ENCODE measurements around the gene ARL5A. TPM values are rescaled to one million over a fixed set of nuclear protein-coding genes. Genes with fewer than 3 reads are reported as not detected.
"Not testable (repeated sequence)": the region's sequence is repeated elsewhere in the genome, so short reads cannot be mapped to it uniquely, and the experiment has no call there.

ARL5A gene
- total RNA-seq, 4 donors from 2014 or later: 60.1 to 82.2 (median 64.3) TPM

DNA sequence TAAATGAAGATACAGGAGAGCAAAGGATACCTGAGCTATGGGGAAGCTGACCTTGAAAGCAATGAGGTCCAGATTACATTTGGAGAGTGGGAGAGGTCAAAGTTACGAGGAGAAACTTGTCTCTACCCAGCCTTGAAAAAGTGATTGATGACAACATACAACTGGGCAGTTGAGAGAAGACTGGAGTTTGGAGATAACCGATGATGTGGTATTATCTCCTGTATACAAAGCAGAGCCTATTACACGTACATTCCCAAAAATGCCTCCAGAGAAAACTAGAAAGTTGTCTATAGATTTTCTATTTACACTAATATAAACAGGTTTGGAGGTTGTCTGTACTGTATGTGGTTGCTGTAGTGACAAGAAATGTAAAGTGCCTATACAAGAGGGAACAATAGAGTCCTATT lies 28.3 kb downstream of the ARL5A start:
- no peak for TF ChIP-seq POLR2A (IDR thresholded peaks at IDR 0.05; ENCODE audit: low read depth)
- no peak for TF ChIP-seq EP300 (IDR thresholded peaks at IDR 0.05)
- TF ChIP-seq CTCF (IDR thresholded peaks at IDR 0.05): no peak
- no peak for TF ChIP-seq POLR2AphosphoS5 (IDR thresholded peaks at IDR 0.05)
- no peak for DNase-seq (ENCODE audit: extremely low spot score)
- no peaks in the 10 kb centered on the region for H3K27me3 ChIP-seq
- WGBS: 96% methylated on average over 3 of the region's 3 CpGs
- intact Hi-C loops (cut with DNase I): no loop called here
- no peak overlapping the region for H3K27ac ChIP-seq (replicated peaks in 1 of 4)
- no peaks in the 10 kb centered on the region for H3K4me1 ChIP-seq
- no peak overlapping the region for H3K4me3 ChIP-seq
- no peaks in the 10 kb centered on the region for H3K9me3 ChIP-seq
- H3K36me3 ChIP-seq: peaks cover 5 to 45% (median 17%) of the 10 kb centered on the region in 4 donors

GRCh38 chr2:151796774-151797173 lies 31.4 kb downstream of the ARL5A start:
- no peak for TF ChIP-seq POLR2A (IDR thresholded peaks at IDR 0.05; ENCODE audit: low read depth)
- no peak for TF ChIP-seq CTCF (IDR thresholded peaks at IDR 0.05)
- TF ChIP-seq POLR2AphosphoS5 (IDR thresholded peaks at IDR 0.05): no peak
- TF ChIP-seq EP300 (IDR thresholded peaks at IDR 0.05): no peak
- Histone ChIP-seq H3K4me3 (no peak overlapping the region), H3K27me3 (no peaks in the 10 kb centered on the region), H3K4me1 (no peaks in the 10 kb centered on the region), H3K27ac (replicated peaks in 1 of 4) (no peak overlapping the region), H3K36me3 (peaks cover 5 to 24% (median 6%) of the 10 kb centered on the region in 4 donors), H3K9me3 (no peaks in the 10 kb centered on the region)
- no peak for DNase-seq (ENCODE audit: extremely low spot score)
- 89% methylated on average over 2 of the region's 2 CpGs for WGBS
- intact Hi-C loops (cut with DNase I): no loop called here

GRCh38 chr2:151795646-151796240 lies 32.5 kb downstream of the ARL5A start:
- Histone ChIP-seq H3K9me3 (no peaks in the 10 kb centered on the region), H3K4me3 (no peak overlapping the region), H3K27ac (replicated peaks in 1 of 4) (no peak overlapping the region), H3K36me3 (peaks cover 0 to 18% (median 5%) of the 10 kb centered on the region in 4 donors), H3K4me1 (no peaks in the 10 kb centered on the region), H3K27me3 (no peaks in the 10 kb centered on the region)
- no peak for TF ChIP-seq POLR2AphosphoS5 (IDR thresholded peaks at IDR 0.05)
- no peak for TF ChIP-seq EP300 (IDR thresholded peaks at IDR 0.05)
- no peak for TF ChIP-seq CTCF (IDR thresholded peaks at IDR 0.05)
- TF ChIP-seq POLR2A (IDR thresholded peaks at IDR 0.05; ENCODE audit: low read depth): no peak
- 70% methylated on average over 4 of the region's 4 CpGs for WGBS
- intact Hi-C loops (cut with DNase I): no loop called here
- DNase-seq (ENCODE audit: extremely low spot score): no peak

GRCh38 chr2:151794422-151794821 lies 33.8 kb downstream of the ARL5A start:
- WGBS: 92% methylated on average over 6 of the region's 6 CpGs
- H3K4me3 ChIP-seq; DNase-seq (ENCODE audit: extremely low spot score); intact Hi-C loops (cut with DNase I); H3K27ac ChIP-seq (replicated peaks in 1 of 4); H3K9me3 ChIP-seq; H3K27me3 ChIP-seq; H3K4me1 ChIP-seq: not testable (repeated sequence)
- peaks cover 2 to 15% (median 5%) of the 10 kb centered on the region in 4 donors for H3K36me3 ChIP-seq

- Histone ChIP-seq H3K4me3 (no peak overlapping the region), H3K36me3 (peaks cover 4 to 17% (median 5%) of the 10 kb centered on the region in 4 donors), H3K27me3 (no peaks in the 10 kb centered on the region), H3K27ac (replicated peaks in 1 of 4) (no peak overlapping the region), H3K4me1 (no peaks in the 10 kb centered on the region), H3K9me3 (no peaks in the 10 kb centered on the region)
- TF ChIP-seq POLR2AphosphoS5 (IDR thresholded peaks at IDR 0.05) (no peak), CTCF (IDR thresholded peaks at IDR 0.05) (no peak), EP300 (IDR thresholded peaks at IDR 0.05) (no peak), POLR2A (IDR thresholded peaks at IDR 0.05; ENCODE audit: low read depth) (no peak)
- intact Hi-C loops (cut with DNase I): no loop called here
- DNase-seq (ENCODE audit: extremely low spot score): no peak
- WGBS: 99% methylated on average over 3 of the region's 3 CpGs
Observed at GRCh38 chr2:151793123-151793522, 35.1 kb downstream of the ARL5A start.

Measured in esophagus muscularis mucosa (tissue), 4 donors.